C4-2B (cell line): ENCODE measurements around the gene CDH15.

Experiments
- ZFX ChIP-seq: fragments of 450-650 bp; IDR thresholded peaks from 2 replicates; pipeline ENCODE4 v1.6.1; 2017
- TF ChIP-seq, protein P1 (sequence below): fragments of 450-650 bp; conservative IDR thresholded peaks from 2 replicates; pipeline ENCODE4 v1.5.1; 2017; ENCODE audit warnings: mild to moderate bottlenecking

DNA sequence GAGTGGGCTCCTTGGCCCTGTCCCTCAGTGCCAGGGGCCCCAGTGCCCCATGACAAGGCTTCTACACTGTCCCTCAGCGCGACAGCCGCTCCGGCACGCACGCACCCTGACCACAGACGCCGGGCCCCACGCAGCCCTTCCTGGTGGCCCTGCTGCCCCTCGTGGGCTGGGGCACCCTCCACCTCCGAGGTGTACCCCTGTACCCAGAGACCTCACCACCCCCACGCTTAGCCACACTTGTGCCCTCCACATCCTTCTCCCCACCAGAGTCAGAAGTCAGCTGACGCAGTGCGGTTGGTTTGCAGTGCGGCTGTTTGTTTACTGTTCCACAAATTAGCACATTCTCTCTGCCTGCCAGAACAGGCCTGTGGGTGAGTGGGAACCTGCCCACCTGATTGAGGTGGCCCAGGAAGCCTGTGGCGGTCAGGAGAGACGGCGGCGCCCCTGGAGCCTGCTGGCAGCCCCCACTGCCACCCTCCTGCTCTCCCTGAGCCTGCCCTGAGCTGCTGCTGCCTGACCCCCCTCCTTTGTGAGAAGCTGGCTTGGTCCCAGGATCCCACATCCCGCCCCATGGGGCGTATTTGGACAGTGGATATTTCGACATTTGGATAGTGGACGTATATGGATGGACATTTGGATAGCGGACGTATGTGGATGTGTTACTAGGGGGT, 38.0 kb upstream of the CDH15 start:
- TF ChIP-seq, protein P1, sequence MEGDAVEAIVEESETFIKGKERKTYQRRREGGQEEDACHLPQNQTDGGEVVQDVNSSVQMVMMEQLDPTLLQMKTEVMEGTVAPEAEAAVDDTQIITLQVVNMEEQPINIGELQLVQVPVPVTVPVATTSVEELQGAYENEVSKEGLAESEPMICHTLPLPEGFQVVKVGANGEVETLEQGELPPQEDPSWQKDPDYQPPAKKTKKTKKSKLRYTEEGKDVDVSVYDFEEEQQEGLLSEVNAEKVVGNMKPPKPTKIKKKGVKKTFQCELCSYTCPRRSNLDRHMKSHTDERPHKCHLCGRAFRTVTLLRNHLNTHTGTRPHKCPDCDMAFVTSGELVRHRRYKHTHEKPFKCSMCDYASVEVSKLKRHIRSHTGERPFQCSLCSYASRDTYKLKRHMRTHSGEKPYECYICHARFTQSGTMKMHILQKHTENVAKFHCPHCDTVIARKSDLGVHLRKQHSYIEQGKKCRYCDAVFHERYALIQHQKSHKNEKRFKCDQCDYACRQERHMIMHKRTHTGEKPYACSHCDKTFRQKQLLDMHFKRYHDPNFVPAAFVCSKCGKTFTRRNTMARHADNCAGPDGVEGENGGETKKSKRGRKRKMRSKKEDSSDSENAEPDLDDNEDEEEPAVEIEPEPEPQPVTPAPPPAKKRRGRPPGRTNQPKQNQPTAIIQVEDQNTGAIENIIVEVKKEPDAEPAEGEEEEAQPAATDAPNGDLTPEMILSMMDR = no peak
- no peak for TF ChIP-seq ZFX
